ENCODE measurements around the gene NSUN2. TPM values are rescaled to one million over a fixed set of nuclear protein-coding genes. Genes with fewer than 3 reads are reported as not detected.
A peak's percentile ranks its signal among the peaks of the same experiment; 100 is the strongest.

NSUN2 gene
- total RNA-seq, 1 donor from 2014 or later: 74.4 TPM

DNA sequence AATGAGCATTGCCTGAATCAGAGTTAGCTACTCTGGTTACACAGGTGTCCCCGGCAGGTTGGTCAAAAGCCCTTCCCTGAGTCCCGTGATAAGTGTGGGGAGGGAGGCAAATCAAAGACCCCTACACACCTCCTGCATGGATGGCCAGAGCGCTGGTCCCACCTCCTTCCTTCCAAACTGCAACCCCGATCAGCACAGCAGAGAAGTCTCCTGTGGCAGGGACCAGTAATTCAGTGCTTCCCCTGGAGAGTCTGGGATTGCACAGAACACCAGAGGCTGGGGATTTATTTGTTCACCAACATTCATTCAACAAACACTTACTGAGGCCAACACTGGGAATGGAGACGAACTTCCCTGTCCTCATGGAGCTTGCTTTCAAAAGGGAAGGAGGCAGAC, 46.2 kb downstream of the NSUN2 start:
- Mint-ChIP-seq H3K4me1 (peaks cover 12% of the 10 kb centered on the region), H3K27ac (no peak overlapping the region), H3K36me3 (no peaks in the 10 kb centered on the region), H3K9me3 (peaks cover 2% of the 10 kb centered on the region), H3K4me3 (no peak overlapping the region), H3K27me3 (ENCODE audit: low read depth) (peaks cover 57% of the 10 kb centered on the region)
- no peak for DNase-seq (ENCODE audit: low spot score in 2 of 2, unreplicated experiment in 2 of 2)
- TF ChIP-seq CTCF (IDR thresholded peaks at IDR 0.05; ENCODE audit: unreplicated experiment): no peak

DNA sequence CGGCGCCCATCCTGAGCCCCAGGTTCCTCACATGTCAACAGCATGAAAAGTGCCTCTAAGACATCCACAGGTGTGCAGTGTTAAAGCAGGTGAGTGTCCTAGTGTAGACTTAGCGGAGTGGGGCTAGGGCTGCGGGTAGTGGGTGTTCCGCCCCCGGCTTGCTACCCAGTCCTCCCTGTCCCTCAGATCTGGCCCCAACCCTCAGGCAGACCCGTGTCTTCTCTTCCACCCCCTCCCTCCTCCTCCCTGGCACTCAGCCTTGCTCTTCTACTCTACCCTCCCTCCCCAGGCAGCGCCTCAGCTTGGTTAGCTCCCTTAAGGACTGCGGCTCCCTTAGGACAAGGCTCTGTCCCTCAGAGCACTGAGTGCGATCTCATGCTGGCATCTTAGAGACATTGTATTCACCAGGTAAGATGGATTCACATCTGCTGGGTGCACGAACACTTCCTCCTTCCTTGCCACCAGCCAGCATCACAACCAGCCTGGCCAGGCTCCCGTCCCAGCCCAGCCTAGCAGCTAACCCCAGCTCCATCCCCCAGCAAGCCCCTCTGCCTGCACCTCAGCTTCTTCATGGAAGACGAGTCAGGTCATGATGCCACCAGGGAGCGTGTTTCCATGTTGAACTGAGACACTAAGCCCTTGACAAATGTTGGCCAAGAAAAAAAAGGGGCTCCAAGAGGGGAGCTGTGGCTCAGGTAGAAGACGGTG, 46.8 kb downstream of the NSUN2 start:
- Mint-ChIP-seq H3K4me3 (no peak overlapping the region), H3K4me1 (peaks cover 12% of the 10 kb centered on the region), H3K27me3 (ENCODE audit: low read depth) (peaks cover 63% of the 10 kb centered on the region), H3K27ac (no peak overlapping the region), H3K9me3 (no peaks in the 10 kb centered on the region), H3K36me3 (no peaks in the 10 kb centered on the region)
- no peak for DNase-seq (ENCODE audit: low spot score in 2 of 2, unreplicated experiment in 2 of 2)
- TF ChIP-seq CTCF (IDR thresholded peaks at IDR 0.05; ENCODE audit: unreplicated experiment): no peak

DNA sequence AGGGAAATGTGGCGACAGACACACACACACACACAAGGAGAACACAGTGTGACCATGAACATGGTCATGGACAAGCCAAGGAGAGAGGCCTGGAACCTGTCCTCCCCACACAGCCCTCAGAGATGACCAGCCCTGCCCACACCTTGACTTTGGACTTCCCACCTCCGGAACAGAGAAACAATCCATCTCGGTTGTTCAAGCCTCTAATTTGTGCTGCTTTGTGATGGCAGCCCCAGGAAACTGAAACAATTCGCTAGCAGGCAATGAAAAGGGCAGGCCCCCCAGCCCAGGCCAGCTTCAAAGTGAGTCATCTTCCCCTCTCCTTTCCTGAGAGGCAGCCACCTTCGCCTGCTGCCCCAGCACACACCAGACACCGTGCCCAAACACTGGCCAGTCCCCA, 47.7 kb downstream of the NSUN2 start:
- TF ChIP-seq CTCF (IDR thresholded peaks at IDR 0.05; ENCODE audit: unreplicated experiment): no peak
- Mint-ChIP-seq H3K27ac (no peak overlapping the region), H3K4me3 (no peak overlapping the region)

GRCh38 chr5:6584727-6585126, 48.1 kb downstream of the NSUN2 start:
- H3K9me3 Mint-ChIP-seq: no peaks in the 10 kb centered on the region
- no peaks in the 10 kb centered on the region for H3K36me3 Mint-ChIP-seq
- no peak for DNase-seq (ENCODE audit: low spot score in 2 of 2, unreplicated experiment in 2 of 2)
- peaks cover 12% of the 10 kb centered on the region for H3K4me1 Mint-ChIP-seq
- peaks cover 71% of the 10 kb centered on the region for H3K27me3 Mint-ChIP-seq (ENCODE audit: low read depth)
- no peak for TF ChIP-seq CTCF (IDR thresholded peaks at IDR 0.05; ENCODE audit: unreplicated experiment)
- H3K27ac Mint-ChIP-seq: no peak overlapping the region
- H3K4me3 Mint-ChIP-seq: no peak overlapping the region

More for the DNA sequence above, 47.7 kb downstream of the NSUN2 start:
- peaks cover 71% of the 10 kb centered on the region for H3K27me3 Mint-ChIP-seq (ENCODE audit: low read depth)
- H3K9me3 Mint-ChIP-seq: no peaks in the 10 kb centered on the region
- DNase-seq (ENCODE audit: low spot score in 2 of 2, unreplicated experiment in 2 of 2): no peak
- no peaks in the 10 kb centered on the region for H3K36me3 Mint-ChIP-seq
- peaks cover 12% of the 10 kb centered on the region for H3K4me1 Mint-ChIP-seq

- Mint-ChIP-seq H3K27ac (no peak overlapping the region), H3K4me3 (peak overlapping the region; percentile 56), H3K36me3 (no peaks in the 10 kb centered on the region), H3K27me3 (ENCODE audit: low read depth) (peaks cover 76% of the 10 kb centered on the region), H3K9me3 (no peaks in the 10 kb centered on the region), H3K4me1 (peaks cover 12% of the 10 kb centered on the region)
- no peak for DNase-seq (ENCODE audit: low spot score in 2 of 2, unreplicated experiment in 2 of 2)
- TF ChIP-seq CTCF (IDR thresholded peaks at IDR 0.05; ENCODE audit: unreplicated experiment): no peak
Observed at GRCh38 chr5:6584101-6584645, 48.7 kb downstream of the NSUN2 start.

Data from mesothelial cell of epicardium (in vitro differentiated cells).